ENCODE measurements around the gene PLPPR3.

Gene PLPPR3

DNA sequence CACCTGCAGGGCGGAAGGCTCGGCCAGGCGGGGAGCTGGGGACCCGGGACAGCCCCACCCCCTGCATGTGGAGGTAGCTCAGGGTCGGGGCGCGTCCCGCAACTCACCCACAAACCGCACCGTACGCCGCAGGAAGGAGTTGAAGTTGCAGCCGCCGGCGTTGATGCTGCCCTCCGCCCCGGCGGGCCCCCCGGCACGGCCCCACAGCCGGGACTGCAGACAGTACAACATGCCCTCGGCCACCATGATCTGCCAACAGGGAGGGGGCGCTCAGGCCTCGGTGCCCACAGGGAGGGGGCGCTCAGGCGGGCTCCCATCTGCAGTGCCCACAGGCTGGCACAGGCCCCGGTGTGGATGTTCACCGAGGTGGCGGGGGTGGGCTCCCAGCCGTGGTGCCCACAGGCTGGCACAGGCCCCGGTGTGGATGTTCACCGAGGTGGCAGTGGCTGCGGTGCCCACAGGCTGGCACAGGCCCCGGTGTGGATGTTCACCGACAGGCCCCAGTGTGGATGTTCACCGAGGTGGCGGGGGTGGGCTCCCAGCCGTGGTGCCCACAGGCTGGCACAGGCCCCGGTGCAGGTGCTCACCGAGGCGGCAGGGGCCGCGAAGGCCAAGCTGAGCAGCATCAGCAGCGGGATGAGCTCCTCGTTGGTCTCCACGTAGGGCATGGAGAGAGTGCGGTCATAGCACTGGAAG is 6.5 kb downstream of the PLPPR3 start:
- H3K4me3 ChIP-seq (ENCODE audit: low read depth, low read length), result no peak overlapping the region

DNA sequence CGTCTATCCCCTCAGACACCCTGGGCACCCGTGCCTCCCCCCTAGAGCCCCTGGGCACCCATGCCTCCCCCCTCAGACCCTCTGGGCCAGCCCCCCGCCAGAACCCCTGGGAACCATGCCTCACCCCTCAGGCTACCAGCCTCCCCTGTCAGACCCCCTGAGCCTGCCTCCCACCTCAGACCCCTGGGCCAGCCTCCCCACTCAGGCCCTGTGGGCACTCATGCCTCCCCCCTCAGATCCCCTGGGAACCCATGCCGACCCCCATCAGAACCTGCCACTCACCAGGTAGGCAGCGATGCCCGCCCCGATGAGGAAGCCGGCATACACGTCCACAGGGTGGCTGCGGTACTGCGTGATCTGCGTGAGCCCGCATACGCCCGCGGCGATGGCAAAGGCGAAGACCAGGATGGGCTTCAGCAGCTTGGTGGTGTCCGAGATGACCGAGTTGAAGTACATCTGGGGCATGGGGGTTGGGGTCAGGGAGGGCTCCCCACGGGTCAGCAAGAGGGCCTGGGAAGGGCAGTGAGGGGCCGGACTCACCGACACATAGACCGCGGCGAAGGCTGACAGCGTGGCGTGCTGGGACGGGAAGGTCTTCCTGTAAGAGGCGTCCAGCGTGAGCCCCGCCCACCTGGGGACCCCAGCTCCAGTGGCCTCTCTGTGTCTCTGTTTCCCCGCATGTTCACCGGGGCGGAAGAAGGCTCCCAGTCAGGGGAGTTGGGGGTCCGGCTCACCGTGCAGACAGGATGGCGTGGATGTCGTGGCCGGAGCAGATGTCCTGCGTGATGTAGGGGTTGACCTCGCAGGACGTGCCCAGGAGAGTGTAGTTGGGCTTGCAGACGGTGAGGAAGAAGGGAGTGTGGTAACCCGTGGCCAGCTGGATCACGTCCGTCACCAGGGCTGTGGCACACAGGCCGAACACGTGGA is 7.3 kb downstream of the PLPPR3 start:
- peak; percentile 30 for DNase-seq (ENCODE audit: low read depth)
- H3K4me3 ChIP-seq (ENCODE audit: low read depth, low read length), result no peak overlapping the region
- TF ChIP-seq, protein P1, sequence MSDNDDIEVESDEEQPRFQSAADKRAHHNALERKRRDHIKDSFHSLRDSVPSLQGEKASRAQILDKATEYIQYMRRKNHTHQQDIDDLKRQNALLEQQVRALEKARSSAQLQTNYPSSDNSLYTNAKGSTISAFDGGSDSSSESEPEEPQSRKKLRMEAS (IDR thresholded peaks at IDR 0.05; ENCODE audit: low read depth, low read length), result no peak
- TF ChIP-seq, protein P2, sequence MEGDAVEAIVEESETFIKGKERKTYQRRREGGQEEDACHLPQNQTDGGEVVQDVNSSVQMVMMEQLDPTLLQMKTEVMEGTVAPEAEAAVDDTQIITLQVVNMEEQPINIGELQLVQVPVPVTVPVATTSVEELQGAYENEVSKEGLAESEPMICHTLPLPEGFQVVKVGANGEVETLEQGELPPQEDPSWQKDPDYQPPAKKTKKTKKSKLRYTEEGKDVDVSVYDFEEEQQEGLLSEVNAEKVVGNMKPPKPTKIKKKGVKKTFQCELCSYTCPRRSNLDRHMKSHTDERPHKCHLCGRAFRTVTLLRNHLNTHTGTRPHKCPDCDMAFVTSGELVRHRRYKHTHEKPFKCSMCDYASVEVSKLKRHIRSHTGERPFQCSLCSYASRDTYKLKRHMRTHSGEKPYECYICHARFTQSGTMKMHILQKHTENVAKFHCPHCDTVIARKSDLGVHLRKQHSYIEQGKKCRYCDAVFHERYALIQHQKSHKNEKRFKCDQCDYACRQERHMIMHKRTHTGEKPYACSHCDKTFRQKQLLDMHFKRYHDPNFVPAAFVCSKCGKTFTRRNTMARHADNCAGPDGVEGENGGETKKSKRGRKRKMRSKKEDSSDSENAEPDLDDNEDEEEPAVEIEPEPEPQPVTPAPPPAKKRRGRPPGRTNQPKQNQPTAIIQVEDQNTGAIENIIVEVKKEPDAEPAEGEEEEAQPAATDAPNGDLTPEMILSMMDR (IDR thresholded peaks at IDR 0.05; ENCODE audit: low read depth, low read length), result no peak
- no peak for TF ChIP-seq MYC (IDR thresholded peaks at IDR 0.05; ENCODE audit: low read depth, low read length)
- TF ChIP-seq POLR2A (IDR thresholded peaks at IDR 0.05; ENCODE audit: extremely low read depth, insufficient read length), result peak; percentile 6

More for the DNA sequence above, 6.5 kb downstream of the PLPPR3 start:
- TF ChIP-seq MYC (IDR thresholded peaks at IDR 0.05; ENCODE audit: low read depth, low read length), result no peak
- TF ChIP-seq POLR2A (IDR thresholded peaks at IDR 0.05; ENCODE audit: extremely low read depth, insufficient read length), result no peak
- DNase-seq (ENCODE audit: low read depth), result no peak

DNA sequence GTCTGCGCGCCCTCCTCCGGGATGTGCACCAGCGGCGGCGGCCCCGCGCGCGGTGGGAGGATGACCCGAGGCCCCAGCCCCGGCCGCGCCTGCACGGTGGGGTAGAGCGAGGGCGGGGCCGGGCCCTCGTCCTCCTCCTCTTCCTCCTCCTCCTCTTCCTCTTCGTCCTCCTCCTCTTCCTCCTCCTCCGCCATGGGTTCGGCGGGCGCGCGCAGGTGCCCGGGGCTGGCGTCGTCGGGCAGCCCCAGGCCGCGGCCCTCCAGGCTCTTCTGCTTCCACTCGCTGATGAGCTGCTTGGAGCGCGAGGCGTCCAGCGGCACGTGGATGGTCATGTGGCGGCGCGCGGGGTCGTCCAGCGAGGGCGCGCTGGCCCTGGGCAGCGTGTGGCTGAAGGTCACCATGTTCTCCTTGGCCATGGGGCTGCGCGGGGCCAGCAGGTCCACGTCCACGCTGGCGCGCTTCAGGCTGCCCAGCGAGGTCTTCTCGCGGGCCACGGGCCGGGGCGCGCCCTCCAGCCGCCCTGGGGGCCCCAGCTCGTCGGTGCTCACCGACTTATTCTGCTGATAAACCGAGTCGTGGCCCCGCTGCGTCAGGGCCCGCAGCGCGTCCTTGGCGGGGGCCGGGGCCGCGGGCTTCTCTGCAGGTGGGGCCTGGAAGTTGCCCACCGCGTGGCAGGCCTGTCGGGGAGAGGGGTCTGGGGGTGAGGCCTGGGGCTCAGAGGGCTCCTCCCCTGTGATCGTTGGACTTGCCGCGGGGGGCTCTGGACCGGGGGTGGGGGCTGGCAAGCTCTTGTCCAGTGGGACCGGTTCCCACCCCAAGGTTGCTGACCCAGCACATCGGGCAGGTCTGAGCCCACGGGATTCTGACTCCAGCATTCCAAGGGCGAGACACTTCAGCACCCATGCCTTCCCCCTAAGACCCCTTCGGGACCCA is 8.3 kb downstream of the PLPPR3 start:
- H3K4me3 ChIP-seq (ENCODE audit: low read depth, low read length), result no peak overlapping the region
- TF ChIP-seq, protein P1 (IDR thresholded peaks at IDR 0.05; ENCODE audit: low read depth, low read length), result no peak
- no peak for TF ChIP-seq POLR2A (IDR thresholded peaks at IDR 0.05; ENCODE audit: extremely low read depth, insufficient read length)
- no peak for TF ChIP-seq MYC (IDR thresholded peaks at IDR 0.05; ENCODE audit: low read depth, low read length)
- TF ChIP-seq, protein P2 (IDR thresholded peaks at IDR 0.05; ENCODE audit: low read depth, low read length), result no peak
- no peak for DNase-seq (ENCODE audit: low read depth)

DNA sequence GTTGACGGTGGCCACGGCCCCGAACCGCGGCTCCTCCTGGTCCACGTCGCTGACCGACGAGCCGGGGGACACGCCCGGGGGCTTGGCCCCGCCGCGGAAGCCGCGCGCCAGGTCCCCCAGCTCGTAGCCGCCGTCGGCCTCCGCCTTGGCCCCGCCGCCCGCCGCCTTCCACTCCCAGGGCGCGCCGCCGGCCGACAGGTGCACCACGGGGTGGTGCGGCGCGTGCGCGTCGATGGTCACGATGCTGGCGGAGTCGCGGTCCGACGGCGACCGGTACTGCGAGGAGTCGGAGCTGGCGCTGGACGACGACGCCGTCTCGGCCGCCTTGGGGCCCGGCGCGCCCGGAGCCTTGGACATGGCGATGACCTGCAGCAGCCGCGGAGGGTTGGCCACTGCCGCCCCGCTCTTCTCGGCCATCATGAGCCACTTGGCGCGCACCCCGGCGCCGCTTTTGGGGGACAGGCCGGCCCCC is 9.0 kb downstream of the PLPPR3 start:
- DNase-seq (ENCODE audit: low read depth), result no peak
- TF ChIP-seq POLR2A (IDR thresholded peaks at IDR 0.05; ENCODE audit: extremely low read depth, insufficient read length), result no peak
- H3K4me3 ChIP-seq (ENCODE audit: low read depth, low read length), result no peak overlapping the region

DNA sequence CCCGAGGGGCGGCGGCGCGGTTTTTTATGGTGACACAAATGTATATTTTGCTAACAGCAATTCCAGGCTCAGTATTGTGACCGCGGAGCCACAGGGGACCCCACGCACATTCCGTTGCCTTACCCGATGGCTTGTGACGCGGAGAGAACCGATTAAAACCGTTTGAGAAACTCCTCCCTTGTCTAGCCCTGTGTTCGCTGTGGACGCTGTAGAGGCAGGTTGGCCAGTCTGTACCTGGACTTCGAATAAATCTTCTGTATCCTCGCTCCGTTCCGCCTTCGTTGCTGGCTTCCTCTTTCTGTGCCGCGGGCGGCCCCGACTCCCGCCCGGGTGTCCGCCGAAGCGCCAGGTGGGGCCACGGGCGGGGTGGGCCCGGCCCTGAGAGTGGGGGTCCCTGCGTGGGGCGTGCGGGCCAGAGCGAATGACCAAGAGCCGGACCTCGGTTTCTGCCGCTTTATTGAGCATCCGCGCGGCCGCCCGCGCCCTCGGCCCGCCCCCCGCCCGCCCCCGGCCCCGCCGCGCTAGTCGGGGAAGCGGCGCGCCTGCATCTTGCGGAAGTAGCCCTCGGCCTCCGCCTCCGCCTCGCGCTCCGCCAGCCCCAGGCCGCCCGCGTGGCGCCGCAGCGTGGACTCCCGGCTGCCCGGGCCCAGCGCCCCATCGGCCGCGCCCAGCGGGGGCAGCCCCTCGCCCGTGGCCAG is 9.6 kb downstream of the PLPPR3 start:
- TF ChIP-seq, protein P2 (IDR thresholded peaks at IDR 0.05; ENCODE audit: low read depth, low read length), result no peak
- TF ChIP-seq POLR2A (IDR thresholded peaks at IDR 0.05; ENCODE audit: extremely low read depth, insufficient read length) (no peak), MYC (IDR thresholded peaks at IDR 0.05; ENCODE audit: low read depth, low read length) (no peak)
- TF ChIP-seq, protein P1 (IDR thresholded peaks at IDR 0.05; ENCODE audit: low read depth, low read length), result no peak
- peak; percentile 48 for DNase-seq (ENCODE audit: low read depth)
- no peak overlapping the region for H3K4me3 ChIP-seq (ENCODE audit: low read depth, low read length)

DNA sequence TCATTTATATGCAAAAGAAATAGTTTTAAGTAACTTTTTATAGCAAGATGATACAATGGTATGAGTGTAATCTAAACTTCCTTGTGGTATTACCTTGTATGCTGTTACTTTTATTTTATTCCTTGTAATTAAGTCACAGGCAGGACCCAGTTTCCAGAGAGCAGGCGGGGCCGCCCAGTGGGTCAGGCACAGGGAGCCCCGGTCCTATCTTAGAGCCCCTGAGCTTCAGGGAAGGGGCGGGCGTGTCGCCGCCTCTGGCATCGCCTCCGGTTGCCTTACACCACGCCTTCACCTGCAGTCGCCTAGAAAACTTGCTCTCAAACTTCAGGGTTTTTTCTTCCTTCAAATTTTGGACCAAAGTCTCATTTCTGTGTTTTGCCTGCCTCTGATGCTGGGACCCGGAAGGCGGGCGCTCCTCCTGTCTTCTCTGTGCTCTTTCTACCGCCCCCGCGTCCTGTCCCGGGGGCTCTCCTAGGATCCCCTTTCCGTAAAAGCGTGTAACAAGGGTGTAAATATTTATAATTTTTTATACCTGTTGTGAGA is 10.2 kb downstream of the PLPPR3 start:
- TF ChIP-seq POLR2A (IDR thresholded peaks at IDR 0.05; ENCODE audit: extremely low read depth, insufficient read length), result no peak
- TF ChIP-seq, protein P1 (IDR thresholded peaks at IDR 0.05; ENCODE audit: low read depth, low read length), result no peak
- TF ChIP-seq, protein P2 (IDR thresholded peaks at IDR 0.05; ENCODE audit: low read depth, low read length), result no peak
- no peak for TF ChIP-seq MYC (IDR thresholded peaks at IDR 0.05; ENCODE audit: low read depth, low read length)
- no peak overlapping the region for H3K4me3 ChIP-seq (ENCODE audit: low read depth, low read length)
- DNase-seq (ENCODE audit: low read depth), result peak; percentile 41
